Skin epidermis (tissue), 12 donors: Measurements from ENCODE around the gene GABPB2.

Source experiments
- H3K27ac ChIP-seq, 21 experiments: fragments of 200-600 bp; sonication (generic) in 11 of 21; one replicate each; pipeline ENCODE4 v1.5.0; 2020; ENCODE audit warnings: mild to moderate bottlenecking in 3 of 21, inconsistent platforms in 2 of 21, moderate library complexity in 2 of 21
- H3K4me3 ChIP-seq, 7 experiments: fragments of 200-600 bp; sonication (generic) in 2 of 7; one replicate each; pipeline ENCODE4 v1.5.0; 2020; ENCODE audit warnings: inconsistent platforms in 2 of 7, mild to moderate bottlenecking in 2 of 7, moderate library complexity in 1 of 7

GABPB2 gene

GRCh38 chr1:151128800-151129199 is 58.2 kb downstream of the GABPB2 start:
- Histone ChIP-seq H3K4me3 (no peak overlapping the region), H3K27ac (no peak overlapping the region)

GRCh38 chr1:151130987-151131586 is 60.5 kb downstream of the GABPB2 start:
- H3K4me3 ChIP-seq: peak overlapping the region; percentile 13 to 33 (median 23)
- H3K27ac ChIP-seq: peak overlapping the region in 17 of 21 experiments; percentile 0 to 72 (median 36)

- peak overlapping the region in 17 of 21 experiments; percentile 1 to 72 (median 36) for H3K27ac ChIP-seq
- peak overlapping the region; percentile 13 to 33 (median 23) for H3K4me3 ChIP-seq
Measured at GRCh38 chr1:151131701-151132334, 61.3 kb downstream of the GABPB2 start.

GRCh38 chr1:151132335-151133017 is 61.9 kb downstream of the GABPB2 start:
- Histone ChIP-seq H3K27ac (peak overlapping the region in 7 of 21 experiments; percentile 1 to 66 (median 46)), H3K4me3 (peak overlapping the region in 3 of 7 experiments; percentile 13 to 31 (median 22))

GRCh38 chr1:151133018-151133806 is 62.7 kb downstream of the GABPB2 start:
- no peak overlapping the region for H3K4me3 ChIP-seq
- no peak overlapping the region for H3K27ac ChIP-seq

GRCh38 chr1:151134396-151134795 is 63.8 kb downstream of the GABPB2 start:
- no peak overlapping the region for H3K27ac ChIP-seq
- no peak overlapping the region for H3K4me3 ChIP-seq

GRCh38 chr1:151134991-151135390 is 64.4 kb downstream of the GABPB2 start:
- Histone ChIP-seq H3K4me3 (no peak overlapping the region), H3K27ac (no peak overlapping the region)

- no peak overlapping the region for H3K4me3 ChIP-seq
- H3K27ac ChIP-seq: no peak overlapping the region
Measured at GRCh38 chr1:151135433-151136385, 65.1 kb downstream of the GABPB2 start.

GRCh38 chr1:151137789-151138188 is 67.2 kb downstream of the GABPB2 start:
- H3K27ac ChIP-seq: no peak overlapping the region

GRCh38 chr1:151142411-151143056 is 72.0 kb downstream of the GABPB2 start:
- Histone ChIP-seq H3K27ac (no peak overlapping the region), H3K4me3 (no peak overlapping the region)

More at GRCh38 chr1:151137789-151138188, 67.2 kb downstream of the GABPB2 start:
- no peak overlapping the region for H3K4me3 ChIP-seq

- no peak overlapping the region for H3K27ac ChIP-seq
Measured at GRCh38 chr1:151143057-151143435, 72.5 kb downstream of the GABPB2 start.

GRCh38 chr1:151143986-151144385 is 73.4 kb downstream of the GABPB2 start:
- peak overlapping the region in 1 of 21 experiments; percentile 0 for H3K27ac ChIP-seq
- no peak overlapping the region for H3K4me3 ChIP-seq

More at GRCh38 chr1:151143057-151143435, 72.5 kb downstream of the GABPB2 start:
- no peak overlapping the region for H3K4me3 ChIP-seq

GRCh38 chr1:151144474-151145303 is 74.1 kb downstream of the GABPB2 start:
- peak overlapping the region in 5 of 21 experiments; percentile 75 to 82 (median 79) for H3K27ac ChIP-seq

GRCh38 chr1:151145304-151146071 is 74.9 kb downstream of the GABPB2 start:
- peak overlapping the region in 11 of 21 experiments; percentile 57 to 82 (median 75) for H3K27ac ChIP-seq
- peak overlapping the region; percentile 59 to 92 (median 64) for H3K4me3 ChIP-seq

More at GRCh38 chr1:151144474-151145303, 74.1 kb downstream of the GABPB2 start:
- peak overlapping the region in 6 of 7 experiments; percentile 59 to 92 (median 69) for H3K4me3 ChIP-seq

- Histone ChIP-seq H3K4me3 (peak overlapping the region; percentile 59 to 92 (median 64)), H3K27ac (peak overlapping the region in 20 of 21 experiments; percentile 25 to 82 (median 72))
Measured at GRCh38 chr1:151146072-151146411, 75.5 kb downstream of the GABPB2 start.

- Histone ChIP-seq H3K4me3 (peak within 1 kb of the TSS; percentile 59 to 92 (median 64)), H3K27ac (peak within 1 kb of the TSS in 20 of 21 experiments; percentile 25 to 84 (median 74))
Measured at GRCh38 chr1:151146412-151147131, 76.0 kb downstream of the GABPB2 start, which contains the start of gene SEMA6C. TSS of gene SEMA6C (minus strand) at chr1:151146631. CDS start at chr1:151142621, 4,010 bp downstream.
